Colonic mucosa (tissue), 4 donors: ENCODE data around the gene TMEM59L. TPM values are rescaled to one million over a fixed set of nuclear protein-coding genes. Genes with fewer than 3 reads are reported as not detected.

Source experiments
- DNase-seq: peaks from one replicate; pipeline ENCODE4 v3.0.0-alpha.2; 2020
- H3K27ac ChIP-seq: fragments of 200-600 bp; one replicate; pipeline ENCODE4 v1.8.0; 2021
- H3K27me3 ChIP-seq: fragments of 200-600 bp; one replicate; pipeline ENCODE4 v1.8.0; 2021
- H3K36me3 ChIP-seq: fragments of 200-600 bp; one replicate; pipeline ENCODE4 v1.8.0; 2021
- H3K4me1 ChIP-seq: fragments of 200-600 bp; one replicate; pipeline ENCODE4 v1.8.0; 2021; ENCODE audit warnings: mild to moderate bottlenecking
- H3K4me3 ChIP-seq: fragments of 200-600 bp; one replicate; pipeline ENCODE4 v1.8.0; 2021
- H3K9ac ChIP-seq, 2 donors: one replicate each; pipeline ENCODE4 v1.7.0; 2013; ENCODE audit warnings: control low read depth in 2 of 2, low read depth in 2 of 2, low read length in 2 of 2
- H3K9me3 ChIP-seq: fragments of 200-600 bp; one replicate; pipeline ENCODE4 v1.8.0; 2021
- CTCF ChIP-seq: fragments of 200-600 bp; IDR thresholded peaks from one replicate; pipeline ENCODE4 v1.8.0; 2022; ENCODE audit warnings: antibody characterized with exemption, mild to moderate bottlenecking
- intact Hi-C: fragments of 100-400 bp; cut with DNase I; formaldehyde crosslinking; loops from one replicate; pipeline ENCODE4 v1.14.1; 2022
- total RNA-seq, 2 donors: library from RNA; stranded (reverse); fragmentation: NEBNext Ultra II Directional in 1 of 2; extraction: Animal tissue kit (Norgen Biotek cat#: 25700) in 1 of 2; gene quantifications; one replicate each; pipeline ENCODE4 v1.2.1, GENCODE V29; 2021
- donor health status: healthy.
- donor health status: DM: no; HTN: no; CAD: no.
- donor health status: DM: no; HTN: no; CAD: no.

TMEM59L gene
- total RNA-seq, 2 donors from 2014 or later = 0.27 to 1.4 TPM

GRCh38 chr19:18657590-18658365 lies 45.1 kb downstream of the TMEM59L start:
- no peak for DNase-seq
- TF ChIP-seq CTCF = no peak
- no peak overlapping the region for H3K9ac ChIP-seq
- no peaks in the 10 kb centered on the region for H3K4me1 ChIP-seq
- H3K27ac ChIP-seq = no peak overlapping the region
- no peaks in the 10 kb centered on the region for H3K36me3 ChIP-seq
- no peaks in the 10 kb centered on the region for H3K27me3 ChIP-seq
- no peaks in the 10 kb centered on the region for H3K9me3 ChIP-seq
- H3K4me3 ChIP-seq = no peak overlapping the region
- intact Hi-C loops = no loop called here

- intact Hi-C loops = no loop called here
- DNase-seq = no peak
- H3K36me3 ChIP-seq = no peaks in the 10 kb centered on the region
- H3K27ac ChIP-seq = no peak overlapping the region
- H3K9me3 ChIP-seq = no peaks in the 10 kb centered on the region
- H3K4me3 ChIP-seq = no peak overlapping the region
- no peaks in the 10 kb centered on the region for H3K27me3 ChIP-seq
- no peak for TF ChIP-seq CTCF
- H3K9ac ChIP-seq = no peak overlapping the region
- H3K4me1 ChIP-seq = no peaks in the 10 kb centered on the region
These were observed 45.7 kb downstream of the TMEM59L start for GRCh38 chr19:18658366-18658855.

- no peak overlapping the region for H3K27ac ChIP-seq
- TF ChIP-seq CTCF = no peak
- no peaks in the 10 kb centered on the region for H3K9me3 ChIP-seq
- H3K4me3 ChIP-seq = no peak overlapping the region
- intact Hi-C loops = loop anchor here (10.0 kb wide), 1 partner anchor 195 kb away; no protein-coding TSS in a partner anchor
- H3K4me1 ChIP-seq = no peaks in the 10 kb centered on the region
- H3K36me3 ChIP-seq = no peaks in the 10 kb centered on the region
- H3K27me3 ChIP-seq = no peaks in the 10 kb centered on the region
- DNase-seq = no peak
- peak overlapping the region in 1 of 2 donors; percentile 8 for H3K9ac ChIP-seq
These were observed 46.8 kb downstream of the TMEM59L start for GRCh38 chr19:18659281-18660050.

- no peaks in the 10 kb centered on the region for H3K4me1 ChIP-seq
- intact Hi-C loops = loop anchor here (10.0 kb wide), 1 partner anchor 195 kb away; no protein-coding TSS in a partner anchor
- H3K36me3 ChIP-seq = no peaks in the 10 kb centered on the region
- DNase-seq = no peak
- no peak overlapping the region for H3K4me3 ChIP-seq
- H3K27me3 ChIP-seq = no peaks in the 10 kb centered on the region
- no peak overlapping the region for H3K27ac ChIP-seq
- no peaks in the 10 kb centered on the region for H3K9me3 ChIP-seq
- TF ChIP-seq CTCF = no peak
- peak overlapping the region; percentile 26 for H3K9ac ChIP-seq
These were observed 47.6 kb downstream of the TMEM59L start for GRCh38 chr19:18660051-18660910.
